ENCODE results near the gene POLRMT. TPM values are rescaled to one million over a fixed set of nuclear protein-coding genes. Genes with fewer than 3 reads are reported as not detected.
A peak's percentile ranks its signal among the peaks of the same experiment; 100 is the strongest.

POLRMT gene
- total RNA-seq, 1 experiment from 2014 or later = 100 TPM

DNA sequence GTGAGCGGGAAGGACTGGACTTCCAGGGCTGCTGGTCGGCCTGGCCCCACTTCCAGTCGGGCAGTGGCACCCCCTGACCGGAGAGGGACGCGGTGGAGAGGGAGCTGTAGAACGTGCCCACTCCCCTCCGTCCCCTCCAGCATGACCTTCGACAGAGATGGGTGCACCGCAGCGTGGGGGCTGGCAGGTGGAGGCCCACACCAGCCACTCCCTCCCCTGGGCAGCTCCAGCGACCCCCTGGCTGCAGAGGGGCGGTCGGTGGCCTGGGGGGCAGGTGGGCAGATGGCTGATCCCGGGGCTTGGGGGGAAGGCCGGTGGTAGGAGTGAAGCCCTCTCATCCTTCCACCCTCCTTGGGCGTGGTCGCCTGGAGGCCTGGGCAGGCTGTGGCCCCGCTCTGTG is 41.2 kb downstream of the POLRMT start:
- TF ChIP-seq, protein P1, sequence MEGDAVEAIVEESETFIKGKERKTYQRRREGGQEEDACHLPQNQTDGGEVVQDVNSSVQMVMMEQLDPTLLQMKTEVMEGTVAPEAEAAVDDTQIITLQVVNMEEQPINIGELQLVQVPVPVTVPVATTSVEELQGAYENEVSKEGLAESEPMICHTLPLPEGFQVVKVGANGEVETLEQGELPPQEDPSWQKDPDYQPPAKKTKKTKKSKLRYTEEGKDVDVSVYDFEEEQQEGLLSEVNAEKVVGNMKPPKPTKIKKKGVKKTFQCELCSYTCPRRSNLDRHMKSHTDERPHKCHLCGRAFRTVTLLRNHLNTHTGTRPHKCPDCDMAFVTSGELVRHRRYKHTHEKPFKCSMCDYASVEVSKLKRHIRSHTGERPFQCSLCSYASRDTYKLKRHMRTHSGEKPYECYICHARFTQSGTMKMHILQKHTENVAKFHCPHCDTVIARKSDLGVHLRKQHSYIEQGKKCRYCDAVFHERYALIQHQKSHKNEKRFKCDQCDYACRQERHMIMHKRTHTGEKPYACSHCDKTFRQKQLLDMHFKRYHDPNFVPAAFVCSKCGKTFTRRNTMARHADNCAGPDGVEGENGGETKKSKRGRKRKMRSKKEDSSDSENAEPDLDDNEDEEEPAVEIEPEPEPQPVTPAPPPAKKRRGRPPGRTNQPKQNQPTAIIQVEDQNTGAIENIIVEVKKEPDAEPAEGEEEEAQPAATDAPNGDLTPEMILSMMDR (conservative IDR thresholded peaks at IDR 0.05; ENCODE audit: low read depth, low read length) = no peak
- TF ChIP-seq EZH2 (IDR thresholded peaks at IDR 0.05; ENCODE audit: borderline replicate concordance, low read depth, low read length, poor library complexity, severe bottlenecking) = no peak
- H3K27me3 ChIP-seq (replicated peaks; ENCODE audit: insufficient read depth, low read depth, low read length, poor library complexity) = no peaks in the 10 kb centered on the region
- CTCF ChIA-PET = no interaction called here
- BruUV-seq (replicated peaks) = no TSS peak
- H3K4me3 ChIP-seq (ENCODE audit: low read depth, low read length, poor library complexity, severe bottlenecking) = no peak overlapping the region
- H3K4me1 ChIP-seq (ENCODE audit: insufficient read depth, low read length, poor library complexity, severe bottlenecking) = peaks cover 23% of the 10 kb centered on the region
- POLR2A ChIA-PET (ENCODE audit: low non-redundant PET) = no interaction called here
- H3K36me3 ChIP-seq (ENCODE audit: insufficient read depth, low read length, poor library complexity, severe bottlenecking) = no peaks in the 10 kb centered on the region
- no peak overlapping the region for H3K27ac ChIP-seq (ENCODE audit: low read depth, low read length, poor library complexity, severe bottlenecking)
- H3K9me3 ChIP-seq (ENCODE audit: low read depth, low read length, poor library complexity, severe bottlenecking) = no peaks in the 10 kb centered on the region
- no peak for DNase-seq (ENCODE audit: low spot score)
- intact Hi-C loops (cut with micrococcal nuclease; ENCODE audit: unreplicated experiment) = no loop called here

DNA sequence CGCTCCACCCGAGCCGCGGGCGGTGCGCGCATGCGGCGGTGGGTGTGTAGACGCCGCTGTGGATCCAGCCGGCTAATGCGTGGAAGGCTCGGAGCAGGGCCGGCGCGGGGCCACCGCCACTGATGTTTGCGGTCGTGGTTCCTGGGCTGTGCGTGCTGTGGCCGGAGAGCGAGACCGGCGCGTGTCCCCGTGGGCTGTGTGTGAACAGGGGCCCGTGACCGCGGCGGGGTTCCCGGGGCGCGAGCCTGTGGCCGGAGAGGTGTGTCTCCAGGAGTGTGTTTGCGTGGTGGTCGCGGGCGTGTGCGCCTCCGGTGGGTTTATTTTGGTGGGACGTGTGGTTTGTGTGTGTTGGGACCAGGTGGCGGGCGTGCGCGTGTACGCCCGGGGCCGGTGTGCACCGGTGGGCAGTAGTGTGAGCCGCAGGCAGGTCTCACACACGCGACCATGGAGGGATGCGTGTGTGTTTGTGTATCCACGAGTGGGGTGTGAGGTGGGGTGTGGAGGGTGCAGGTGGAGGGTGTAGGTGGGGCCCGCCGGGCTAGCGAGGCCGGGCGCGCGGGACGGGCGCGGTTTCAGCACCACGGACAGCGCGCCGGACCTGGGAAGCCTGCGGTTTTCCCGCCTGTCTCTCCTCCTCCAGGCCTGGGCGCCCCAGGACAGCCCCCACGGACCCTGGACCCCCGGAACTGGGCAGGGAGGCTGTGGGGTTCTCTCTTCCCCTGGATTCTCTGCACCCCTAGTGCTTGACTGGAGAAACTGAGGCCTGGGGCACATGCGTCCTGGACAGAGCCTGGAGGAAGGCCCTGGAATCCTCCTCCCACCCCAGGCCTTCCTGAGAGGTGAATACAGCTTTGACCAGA is 42.0 kb downstream of the POLRMT start:
- CTCF ChIA-PET = no interaction called here
- Histone ChIP-seq H3K36me3 (ENCODE audit: insufficient read depth, low read length, poor library complexity, severe bottlenecking) (no peaks in the 10 kb centered on the region), H3K27me3 (replicated peaks; ENCODE audit: insufficient read depth, low read depth, low read length, poor library complexity) (no peaks in the 10 kb centered on the region), H3K27ac (ENCODE audit: low read depth, low read length, poor library complexity, severe bottlenecking) (no peak overlapping the region), H3K9me3 (ENCODE audit: low read depth, low read length, poor library complexity, severe bottlenecking) (no peaks in the 10 kb centered on the region), H3K4me3 (ENCODE audit: low read depth, low read length, poor library complexity, severe bottlenecking) (peak overlapping the region; percentile 50), H3K4me1 (ENCODE audit: insufficient read depth, low read length, poor library complexity, severe bottlenecking) (peaks cover 23% of the 10 kb centered on the region)
- TF ChIP-seq EZH2 (IDR thresholded peaks at IDR 0.05; ENCODE audit: borderline replicate concordance, low read depth, low read length, poor library complexity, severe bottlenecking) = no peak
- TF ChIP-seq, protein P1 (conservative IDR thresholded peaks at IDR 0.05; ENCODE audit: low read depth, low read length) = no peak
- BruUV-seq (replicated peaks) = no TSS peak
- POLR2A ChIA-PET (ENCODE audit: low non-redundant PET) = no interaction called here
- no peak for DNase-seq (ENCODE audit: low spot score)
- intact Hi-C loops (cut with micrococcal nuclease; ENCODE audit: unreplicated experiment) = no loop called here

DNA sequence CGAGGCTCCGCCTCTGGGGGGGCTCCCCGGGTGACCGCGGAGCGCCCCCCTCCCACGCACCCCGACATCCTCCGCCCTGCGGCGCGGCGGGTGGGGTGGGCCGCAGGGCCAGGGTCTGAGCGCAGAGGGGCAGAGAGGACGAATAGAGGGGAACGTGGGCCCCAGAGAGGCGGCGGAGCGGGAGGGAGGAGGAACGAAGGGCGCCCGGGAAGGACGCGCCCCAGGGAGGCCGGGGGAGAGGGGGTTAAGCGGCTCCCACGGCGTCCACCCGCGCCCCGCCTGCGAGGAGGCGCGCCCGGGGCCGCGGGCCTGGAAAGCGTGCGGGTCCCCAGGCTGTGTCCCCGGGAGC is 42.6 kb downstream of the POLRMT start:
- no TSS peak for BruUV-seq (replicated peaks)
- Histone ChIP-seq H3K27me3 (replicated peaks; ENCODE audit: insufficient read depth, low read depth, low read length, poor library complexity) (no peaks in the 10 kb centered on the region), H3K4me1 (ENCODE audit: insufficient read depth, low read length, poor library complexity, severe bottlenecking) (peaks cover 23% of the 10 kb centered on the region), H3K27ac (ENCODE audit: low read depth, low read length, poor library complexity, severe bottlenecking) (no peak overlapping the region), H3K4me3 (ENCODE audit: low read depth, low read length, poor library complexity, severe bottlenecking) (peak overlapping the region; percentile 50), H3K9me3 (ENCODE audit: low read depth, low read length, poor library complexity, severe bottlenecking) (no peaks in the 10 kb centered on the region), H3K36me3 (ENCODE audit: insufficient read depth, low read length, poor library complexity, severe bottlenecking) (no peaks in the 10 kb centered on the region)
- TF ChIP-seq, protein P1 (conservative IDR thresholded peaks at IDR 0.05; ENCODE audit: low read depth, low read length) = no peak
- no peak for TF ChIP-seq EZH2 (IDR thresholded peaks at IDR 0.05; ENCODE audit: borderline replicate concordance, low read depth, low read length, poor library complexity, severe bottlenecking)
- no peak for DNase-seq (ENCODE audit: low spot score)
- ChIA-PET CTCF (no interaction called here), POLR2A (ENCODE audit: low non-redundant PET) (no interaction called here)
- intact Hi-C loops (cut with micrococcal nuclease; ENCODE audit: unreplicated experiment) = no loop called here
